NCI-H2029 treated with DMSO at 0.1 percent for 48 hours (cell line): ENCODE results near the gene PRRG2.
A peak's percentile ranks its signal among the peaks of the same experiment; 100 is the strongest.

Experiments used
- DNase-seq: peaks from one replicate; lab custom pipeline; 2025; lab: John Stamatoyannopoulos, UW

PRRG2 gene

GRCh38 chr19:49589502-49589905, 8.4 kb downstream of the PRRG2 start:
- no peak for DNase-seq

- peak; percentile 86 for DNase-seq
These were observed 9.2 kb downstream of the PRRG2 start for GRCh38 chr19:49590071-49590970.

- DNase-seq, result peak; percentile 20
These were observed 10.0 kb downstream of the PRRG2 start, which contains the start of gene PRR12 for GRCh38 chr19:49590971-49591730. Gene PRR12 (plus strand): TSS chr19:49591182. CDS start chr19:49591655, 473 bp downstream.

GRCh38 chr19:49591731-49592485, 10.8 kb downstream of the PRRG2 start:
- peak; percentile 15 for DNase-seq

GRCh38 chr19:49592486-49593232, 11.5 kb downstream of the PRRG2 start:
- no peak for DNase-seq

GRCh38 chr19:49593233-49594113, 12.4 kb downstream of the PRRG2 start:
- DNase-seq, result peak; percentile 74

GRCh38 chr19:49594157-49594992, 13.3 kb downstream of the PRRG2 start:
- DNase-seq, result no peak

- DNase-seq, result no peak
These were observed 14.1 kb downstream of the PRRG2 start for GRCh38 chr19:49594993-49595818.

- DNase-seq, result no peak
These were observed 14.8 kb downstream of the PRRG2 start for GRCh38 chr19:49595819-49596404.

- DNase-seq, result no peak
These were observed 15.3 kb downstream of the PRRG2 start for GRCh38 chr19:49596407-49596806.

- DNase-seq, result no peak
These were observed 16.0 kb downstream of the PRRG2 start for GRCh38 chr19:49596954-49597702.

GRCh38 chr19:49597703-49597974, 16.5 kb downstream of the PRRG2 start:
- no peak for DNase-seq

- DNase-seq, result no peak
These were observed 18.5 kb downstream of the PRRG2 start for GRCh38 chr19:49599378-49600295.

GRCh38 chr19:49601482-49602038, 20.4 kb downstream of the PRRG2 start:
- no peak for DNase-seq

GRCh38 chr19:49602806-49603205, 21.7 kb downstream of the PRRG2 start:
- DNase-seq, result no peak

- no peak for DNase-seq
These were observed 24.5 kb downstream of the PRRG2 start for GRCh38 chr19:49605605-49606004.
